Stimulated activated CD4-positive, alpha-beta T cell treated with anti-CD3 and anti-CD28 coated beads, Interleukin-4, amount 100 ng/mL, for 4 hours (primary cell): Measurements from ENCODE around the gene ANKRD33B.
A peak's percentile ranks its signal among the peaks of the same experiment; 100 is the strongest.
"Not testable (repeated sequence)": the region's sequence is repeated elsewhere in the genome, so short reads cannot be mapped to it uniquely, and the experiment has no call there.

Experiments
- DNase-seq, 2 experiments: peaks; one replicate each; pipeline ENCODE4 v3.0.0-alpha.2; 2020

The ANKRD33B gene

DNA sequence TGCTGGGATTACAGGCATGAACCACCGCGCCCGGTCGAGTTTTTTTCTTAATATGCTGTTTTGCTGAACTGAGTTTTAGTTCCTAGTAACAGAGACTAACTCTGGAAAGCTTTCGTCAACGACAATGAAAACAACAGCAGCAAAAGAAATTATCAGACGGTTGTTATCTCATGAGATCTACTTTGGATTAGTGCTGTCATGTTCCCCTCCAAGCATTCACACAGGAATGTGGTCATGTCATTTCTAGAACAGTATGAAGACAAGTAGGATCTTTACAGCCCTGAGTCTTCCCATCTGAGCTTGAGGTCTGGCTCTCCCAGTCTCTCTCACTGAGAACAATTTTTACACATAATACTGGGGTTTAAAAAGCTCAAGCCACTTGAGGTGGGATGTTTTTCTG lies 4.0 kb upstream of the ANKRD33B start:
- no peak for DNase-seq

DNA sequence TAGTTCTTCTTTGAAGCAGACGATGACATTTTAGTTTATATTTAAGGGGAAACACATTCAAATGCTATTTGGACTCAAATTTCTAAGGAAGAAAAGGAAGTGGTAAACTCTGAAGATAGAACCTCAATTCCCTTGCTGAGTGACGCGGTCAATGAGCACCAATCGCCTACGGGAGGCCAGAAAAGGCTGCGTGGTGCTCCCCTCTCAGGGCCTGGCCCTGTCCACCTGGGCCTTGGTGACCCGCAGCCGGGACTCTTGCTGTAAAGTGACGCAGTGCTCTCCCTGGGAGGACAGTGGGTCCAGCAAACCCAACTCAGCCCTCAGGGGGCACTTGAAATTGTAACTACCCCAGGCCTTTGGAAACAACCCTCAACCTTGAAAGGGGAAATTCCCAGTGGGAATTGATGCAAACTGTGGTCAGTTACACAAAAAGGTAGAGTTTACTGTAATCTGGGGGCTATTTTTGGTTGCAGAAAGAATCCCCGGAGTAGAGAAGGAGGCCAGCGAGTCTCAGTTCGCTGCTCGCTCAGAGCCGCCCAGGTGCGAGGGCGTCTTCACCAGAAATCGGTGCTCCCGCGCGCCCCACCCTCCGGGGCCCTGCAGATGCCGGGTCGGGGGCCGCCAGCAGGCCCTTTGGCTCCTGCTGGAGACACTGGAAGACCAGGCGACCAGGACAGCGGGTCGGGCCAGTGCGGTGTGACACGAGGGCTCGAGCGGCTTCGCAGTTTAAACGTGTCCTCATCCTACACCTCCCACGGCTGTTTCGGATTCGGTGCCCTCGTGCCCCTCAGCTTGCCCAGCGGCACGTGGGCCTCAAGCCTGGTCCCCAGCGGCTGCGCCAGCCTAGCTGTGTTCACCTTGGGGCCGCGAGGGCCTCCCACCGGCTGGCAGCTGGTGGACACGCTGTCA lies 1.4 kb upstream of the ANKRD33B start:
- DNase-seq, result no peak

DNA sequence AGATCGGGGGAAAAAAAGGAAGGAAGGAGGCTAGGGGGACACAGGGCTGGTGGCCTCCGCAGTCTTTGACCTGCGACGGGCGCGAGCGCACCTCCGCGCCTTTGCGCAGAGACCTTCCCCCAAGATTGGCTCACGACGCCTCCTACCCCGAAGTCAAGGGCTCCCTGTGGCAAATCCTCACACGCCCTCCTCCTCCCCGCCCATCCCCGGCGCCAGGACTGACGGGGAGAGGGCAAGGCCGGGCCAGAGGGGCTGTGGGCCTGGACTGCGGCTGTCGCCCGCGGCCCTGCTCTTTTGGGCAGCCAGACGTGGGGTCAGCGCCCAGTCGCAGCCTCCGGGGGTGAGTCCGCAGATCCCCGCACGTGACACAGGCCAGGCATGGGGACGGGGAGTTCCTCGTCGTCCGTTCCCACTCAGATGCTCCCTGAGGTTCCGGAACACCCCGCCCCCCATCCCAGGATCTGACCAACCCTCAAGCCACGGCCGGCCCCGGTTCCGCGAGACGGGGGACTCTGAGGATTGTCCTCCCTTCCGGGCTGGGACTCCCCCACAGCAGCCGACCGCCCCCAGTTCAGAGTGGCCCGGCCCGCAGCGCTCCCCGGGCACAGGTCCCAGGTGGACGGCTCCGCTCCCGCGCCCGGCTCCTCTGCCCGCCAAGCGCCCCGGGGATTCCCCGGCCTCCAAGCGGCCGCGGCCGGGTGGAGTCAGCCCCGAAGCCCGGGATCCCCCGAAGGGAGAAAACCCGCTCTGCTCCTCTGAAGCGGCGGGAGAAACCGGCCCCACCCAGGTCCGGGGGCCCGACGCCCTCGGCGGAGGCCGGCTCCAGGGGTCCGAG lies 543 bp upstream of the ANKRD33B start:
- peak; percentile 38 to 53 for DNase-seq

DNA sequence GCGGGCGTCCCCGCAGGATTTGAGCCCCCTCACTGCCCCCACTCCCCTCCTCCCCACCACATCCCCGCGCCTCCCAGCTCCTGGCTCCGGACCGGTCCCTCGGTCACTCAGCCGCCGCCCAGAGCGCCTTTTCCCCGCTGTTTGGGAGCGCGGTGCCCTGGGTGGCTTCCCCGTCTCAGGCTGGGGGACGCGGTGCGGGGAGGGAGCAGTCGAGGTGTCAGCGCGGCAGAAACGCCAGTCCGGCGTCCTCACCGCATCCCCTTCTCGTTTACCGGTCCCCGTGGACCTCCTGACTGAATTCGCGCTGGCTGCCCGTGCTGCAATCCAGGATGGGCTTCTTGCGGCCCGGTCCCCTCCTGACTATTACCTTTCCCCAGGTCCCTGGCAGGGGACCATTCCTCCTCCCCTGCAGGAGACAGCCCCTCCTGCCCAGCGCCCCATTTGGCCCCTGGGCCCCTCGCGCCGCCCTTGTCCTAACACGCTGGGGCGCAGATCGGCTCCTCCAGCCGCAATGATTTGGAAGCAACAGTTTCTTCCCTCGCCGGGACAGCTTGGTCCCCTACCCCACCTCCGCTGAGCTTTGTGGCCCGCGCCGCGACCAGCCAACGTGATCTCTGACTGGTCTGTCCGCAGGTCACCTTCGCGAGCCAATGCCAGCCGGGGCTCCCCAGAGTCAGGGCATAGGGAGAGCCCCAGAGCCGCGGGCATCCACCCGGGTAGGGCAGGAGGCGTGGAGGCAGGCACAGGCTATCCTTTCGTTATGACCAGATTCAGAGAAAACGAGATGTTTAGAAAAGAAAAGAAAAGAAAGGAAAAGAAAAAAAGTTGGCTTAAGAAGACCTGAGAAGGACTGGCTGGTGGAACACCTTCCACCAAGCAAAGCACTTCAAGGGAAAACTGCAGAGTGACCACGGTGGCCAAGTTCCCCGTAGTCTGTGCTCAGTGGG lies 1.2 kb downstream of the ANKRD33B start:
- peak in 1 of 2 experiments; percentile 13 for DNase-seq

DNA sequence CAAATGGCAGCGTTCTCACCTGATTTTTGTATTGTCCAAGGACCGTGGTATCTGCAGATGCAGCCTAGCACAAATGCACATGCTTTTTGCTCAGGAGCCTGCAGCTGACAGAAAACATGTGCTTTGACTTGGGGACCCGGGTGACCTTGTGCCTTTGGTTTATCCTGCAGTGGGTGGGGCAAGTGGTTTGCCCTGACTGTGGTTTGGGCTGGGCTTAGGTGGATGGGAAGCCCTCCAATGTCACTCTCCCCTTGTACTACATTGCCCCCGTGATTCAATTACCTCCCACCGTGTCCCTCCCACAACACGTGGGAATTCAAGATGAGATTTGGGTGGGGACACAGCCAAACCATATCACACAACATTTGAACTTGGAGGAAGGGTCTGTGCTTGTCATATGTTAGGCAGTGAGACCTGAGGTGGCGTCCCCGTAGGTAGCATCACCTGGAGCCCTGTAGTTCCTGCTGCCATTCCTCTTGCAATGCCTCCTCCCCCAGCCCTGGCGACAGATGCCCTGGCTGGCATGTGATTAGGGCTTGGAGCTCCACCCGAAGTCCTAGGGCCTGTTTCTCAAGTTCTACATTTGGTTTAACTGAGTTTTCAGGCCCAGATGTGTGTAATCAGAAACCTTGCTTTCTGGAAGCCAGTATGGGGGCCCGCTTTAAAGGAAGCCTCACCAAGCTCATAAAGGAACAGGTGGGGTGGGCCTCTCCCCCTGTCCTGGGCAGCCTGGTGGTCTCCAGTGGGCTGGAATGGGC lies 2.1 kb downstream of the ANKRD33B start:
- no peak for DNase-seq

DNA sequence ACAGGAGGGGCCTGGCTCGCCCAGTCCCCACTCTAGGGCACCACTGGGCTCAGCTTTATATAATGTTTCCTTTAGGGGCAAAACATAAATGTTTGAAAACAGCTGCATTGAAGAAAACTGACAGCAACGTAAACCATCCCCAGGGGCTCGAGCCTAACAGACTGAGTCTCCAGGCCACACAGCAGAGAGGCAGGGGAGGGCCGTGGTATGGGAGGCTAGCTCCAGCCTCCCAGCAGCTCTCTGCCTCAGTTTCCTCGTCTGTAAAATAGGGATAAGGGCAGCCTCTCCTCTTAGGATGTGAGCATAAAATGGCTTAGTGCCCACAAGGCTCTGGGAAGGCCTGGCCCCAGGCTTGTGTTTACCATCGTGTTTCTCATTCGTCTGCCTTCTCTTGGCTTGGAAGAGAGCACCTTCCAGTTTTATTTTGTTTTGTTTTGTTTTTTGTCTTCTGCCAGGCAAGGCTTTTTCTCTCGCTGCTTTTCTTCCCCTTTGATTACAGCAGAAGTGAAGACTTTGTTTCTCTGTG lies 2.7 kb downstream of the ANKRD33B start:
- no peak for DNase-seq

DNA sequence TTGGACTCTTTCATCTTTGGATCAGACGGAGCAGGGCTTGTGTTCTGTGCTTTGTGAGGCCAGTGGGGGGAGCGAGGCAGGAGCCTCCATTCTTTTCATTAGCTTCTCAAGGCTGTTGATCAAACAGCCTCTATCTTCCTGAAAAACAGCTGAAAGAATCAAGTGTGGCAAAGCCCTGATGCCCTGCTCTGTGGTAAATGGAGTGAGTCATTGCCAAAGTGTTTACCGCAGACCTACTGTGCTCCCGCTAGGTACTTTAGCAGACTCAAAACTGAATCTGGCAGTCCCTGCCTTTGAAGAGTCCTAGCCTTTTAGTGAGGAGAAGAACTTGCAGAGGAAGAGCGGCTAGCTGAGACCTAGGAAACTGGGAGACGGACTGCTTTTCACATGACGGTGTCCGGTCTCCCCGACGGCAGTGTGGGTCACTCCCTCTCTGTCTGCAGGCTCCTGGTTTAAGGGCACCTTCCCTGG lies 3.3 kb downstream of the ANKRD33B start:
- DNase-seq, result no peak

DNA sequence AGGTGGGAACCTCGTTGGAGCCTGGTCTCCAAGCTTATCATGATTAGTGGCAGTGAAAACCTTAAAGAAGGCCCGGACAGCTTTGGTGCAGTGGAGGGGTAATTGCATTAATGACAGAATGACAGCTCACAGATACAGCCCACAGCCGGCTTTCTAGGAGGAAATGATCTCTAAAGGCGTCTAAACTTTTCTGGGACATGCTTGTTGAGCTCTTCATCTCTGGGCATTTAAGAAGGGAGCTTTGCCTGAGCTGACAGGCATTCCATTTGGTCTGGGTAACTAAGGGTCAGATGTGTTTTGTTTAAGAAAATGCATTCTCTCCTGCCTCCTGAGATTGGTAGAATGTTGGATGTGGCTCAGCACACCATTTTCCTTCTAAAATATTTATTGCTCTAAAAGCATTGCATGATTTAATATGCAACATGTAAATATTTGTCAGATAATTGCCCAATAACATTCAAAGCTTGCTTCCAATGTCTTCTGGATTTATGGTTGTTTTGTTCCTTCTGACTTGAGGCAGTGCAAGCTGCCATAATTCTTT lies 4.0 kb downstream of the ANKRD33B start:
- no peak for DNase-seq

DNA sequence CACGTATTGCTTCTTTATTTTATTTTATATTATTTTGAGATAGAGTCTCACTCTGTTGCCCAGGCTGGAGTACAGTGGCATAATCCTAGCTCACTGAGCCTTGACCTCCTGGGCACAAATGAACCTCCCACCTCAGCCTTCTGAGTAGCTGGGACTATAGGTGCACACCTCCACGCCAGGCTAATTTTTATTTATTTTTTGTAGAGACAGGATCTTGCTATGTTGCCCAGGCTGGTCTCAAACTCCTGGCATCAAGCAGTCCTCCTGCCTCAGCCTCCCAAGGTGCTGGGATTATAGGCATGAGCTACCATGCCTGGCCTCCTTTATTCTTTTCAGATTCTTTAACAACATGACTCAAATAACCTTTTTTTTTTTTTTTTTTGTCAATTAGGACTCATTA lies 6.7 kb downstream of the ANKRD33B start:
- DNase-seq, result not testable (repeated sequence)

DNA sequence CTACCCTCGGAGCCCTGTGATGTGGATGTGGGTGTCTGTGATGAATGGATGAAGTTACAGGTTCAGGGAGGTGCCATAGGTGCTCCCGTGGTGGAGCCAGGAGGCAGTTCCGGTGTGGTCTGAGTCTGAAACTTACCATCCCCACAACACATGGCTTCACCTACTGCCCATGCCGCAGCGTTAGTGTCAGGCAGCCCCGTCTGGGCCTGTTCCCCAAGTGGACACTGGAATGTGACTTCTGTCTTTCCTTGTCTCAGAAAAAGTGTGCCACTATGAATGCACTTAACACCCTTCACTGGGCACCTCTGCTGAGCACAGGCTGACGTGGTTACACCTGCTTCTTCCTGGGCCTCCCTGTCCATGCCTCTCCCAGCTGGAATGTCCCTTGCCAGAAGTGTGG lies 8.6 kb downstream of the ANKRD33B start:
- DNase-seq, result no peak

DNA sequence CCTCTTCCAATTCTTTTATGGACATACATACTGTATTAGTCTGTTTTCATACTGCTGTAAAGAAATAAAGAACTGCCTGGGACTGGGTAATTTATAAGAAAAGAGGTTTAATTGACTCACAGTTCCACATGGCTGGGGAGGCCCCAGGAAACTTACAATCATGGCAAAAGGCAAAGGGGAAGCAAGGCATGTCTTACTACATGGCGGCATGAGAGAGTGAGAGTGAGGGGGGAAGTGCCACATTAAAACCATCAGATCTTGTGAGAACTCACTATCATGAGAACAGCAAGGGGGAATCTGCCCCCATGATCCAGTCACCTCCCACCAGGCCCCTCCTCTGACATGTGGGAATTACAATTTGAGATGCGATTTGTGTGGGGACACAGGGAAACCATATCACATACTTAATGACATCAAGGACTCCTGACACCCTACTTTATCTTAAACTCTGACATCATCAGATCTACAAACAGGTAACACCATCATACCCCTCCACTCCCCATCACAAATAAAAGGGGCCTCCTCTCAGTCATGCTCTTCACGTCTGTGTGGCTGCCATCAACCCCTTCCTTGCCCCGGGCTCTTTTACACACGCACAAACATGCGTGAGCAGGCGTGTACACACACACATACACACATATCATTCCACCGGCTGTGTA lies 9.7 kb downstream of the ANKRD33B start:
- DNase-seq, result no peak

DNA sequence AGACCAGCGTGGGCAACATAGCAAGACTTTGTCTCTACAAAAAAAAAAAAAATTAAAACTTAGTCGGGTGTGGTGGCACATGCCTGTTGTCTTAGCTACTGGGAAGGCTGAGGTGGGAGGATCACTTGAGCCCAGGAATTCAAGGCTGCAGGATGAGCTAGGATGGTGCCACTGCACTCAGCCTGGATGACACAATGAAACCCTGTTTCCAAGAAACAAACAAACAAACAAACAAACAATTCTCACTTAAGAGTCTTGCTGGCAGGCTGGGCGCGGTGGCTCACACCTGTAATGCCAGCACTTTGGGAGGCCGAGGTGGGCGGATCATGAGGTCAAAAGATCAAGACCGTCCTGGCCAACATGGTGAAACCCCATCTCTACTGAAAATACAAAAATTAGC lies 11.0 kb downstream of the ANKRD33B start:
- not testable (repeated sequence) for DNase-seq

DNA sequence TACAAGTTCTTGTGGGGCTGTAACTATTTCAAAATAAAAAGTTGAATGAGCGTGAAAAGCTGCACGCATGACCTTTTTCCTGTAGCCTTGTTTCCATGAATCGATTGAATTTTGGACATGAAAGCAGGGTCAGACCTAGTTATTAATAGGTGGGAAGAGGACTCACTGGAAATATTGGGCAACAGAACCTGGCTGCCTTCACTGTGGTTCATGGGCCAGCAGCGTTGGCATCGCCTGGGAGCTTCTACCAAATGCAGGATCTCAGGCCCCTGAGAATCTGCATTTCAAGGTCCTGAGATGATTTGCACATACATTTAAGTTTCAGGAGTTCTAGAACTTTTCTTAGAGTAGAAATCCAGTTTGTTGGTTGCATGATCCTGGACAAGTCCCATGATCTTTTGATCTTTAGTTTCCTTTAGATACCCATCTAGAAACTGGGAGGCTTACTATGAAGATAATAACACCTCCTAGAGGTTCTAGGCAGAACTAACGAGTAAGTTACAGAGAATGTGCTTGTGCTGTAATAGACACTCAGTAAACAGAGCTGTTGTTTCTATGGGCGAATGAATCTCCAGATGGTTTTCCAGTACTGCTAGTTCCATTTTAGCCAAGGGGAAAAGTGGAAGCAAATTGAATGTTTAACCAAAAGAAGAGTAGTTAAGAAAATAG lies 12.4 kb downstream of the ANKRD33B start:
- no peak for DNase-seq

DNA sequence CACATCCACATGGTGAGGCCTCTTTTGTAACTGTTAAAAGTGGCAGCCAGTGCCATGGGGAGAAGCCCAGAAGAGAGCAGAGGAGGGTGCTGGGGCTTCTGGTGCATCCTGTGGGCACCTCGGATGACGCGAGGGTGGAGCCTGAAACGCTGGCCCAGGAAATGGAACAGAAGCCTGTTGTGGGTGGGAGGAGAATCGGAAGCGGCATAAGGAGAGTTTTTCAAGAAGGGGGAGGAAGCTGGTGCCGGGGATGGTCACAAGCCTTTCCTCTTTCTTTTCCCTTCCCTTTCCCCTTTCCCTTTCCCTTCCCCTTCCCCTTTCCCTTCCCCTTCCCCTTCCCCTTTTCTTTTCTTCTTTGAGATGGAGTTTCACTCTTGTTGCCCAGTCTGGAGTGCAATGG lies 12.9 kb downstream of the ANKRD33B start:
- no peak for DNase-seq

DNA sequence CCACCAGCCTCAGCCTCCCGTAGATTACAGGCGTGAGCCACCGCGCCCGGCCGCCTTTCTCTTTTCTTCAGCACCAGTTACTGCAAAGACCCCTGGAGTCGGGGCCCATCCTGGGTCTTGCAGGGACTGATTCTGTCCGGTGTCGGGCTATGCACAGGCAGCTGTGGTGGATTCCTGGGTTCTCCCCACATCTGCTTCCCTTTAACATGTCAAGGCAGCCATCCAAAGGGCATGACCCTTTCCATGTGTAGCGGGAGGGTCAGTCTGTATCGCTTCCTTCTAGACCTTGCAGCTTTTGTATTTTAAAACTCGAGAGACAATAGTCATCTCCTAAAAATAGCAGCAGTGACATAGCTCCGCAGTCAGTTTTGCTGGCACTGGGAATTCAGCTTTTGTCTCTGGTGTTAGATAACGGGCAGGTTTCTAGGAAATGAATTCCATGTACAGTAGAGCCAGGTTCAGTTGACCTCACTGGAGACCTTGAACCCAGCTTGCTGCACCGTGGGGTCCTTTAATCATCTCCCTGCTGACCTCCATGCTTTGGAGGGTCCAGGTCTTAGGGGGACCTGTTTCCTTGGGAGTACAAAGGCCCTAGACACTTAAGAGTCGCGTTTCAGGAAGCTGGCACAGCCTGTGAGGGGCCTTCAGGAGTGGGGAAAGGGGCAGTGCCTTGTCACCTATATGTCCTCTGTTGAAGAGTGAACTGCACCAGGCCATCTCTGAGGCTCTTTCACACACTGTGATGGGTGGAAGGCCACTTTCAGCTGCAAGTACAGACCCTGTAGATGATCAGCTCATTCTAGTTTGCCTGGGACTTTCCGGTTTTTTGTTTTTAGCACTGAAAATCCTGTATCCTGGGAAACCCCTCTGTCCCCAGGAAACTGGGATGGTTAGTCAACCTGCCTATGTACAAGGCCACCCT lies 13.8 kb downstream of the ANKRD33B start:
- no peak for DNase-seq

DNA sequence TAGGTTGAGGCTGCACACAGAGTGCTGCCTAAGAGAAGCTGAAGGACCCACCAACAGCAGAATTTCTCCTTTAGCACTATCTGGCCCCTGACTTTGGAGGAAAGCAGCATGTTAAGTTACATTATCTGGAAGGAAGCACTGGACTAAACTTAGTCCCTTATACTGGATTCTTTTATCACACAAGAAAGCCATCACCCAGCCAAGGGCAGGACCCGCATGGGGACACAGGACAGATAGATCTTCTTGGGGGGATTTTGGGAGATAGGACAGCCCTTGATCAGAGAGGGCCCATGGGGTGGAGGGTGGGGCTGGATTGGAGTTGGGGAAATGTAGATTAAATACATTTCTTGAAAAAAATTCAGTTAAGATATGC lies 14.4 kb downstream of the ANKRD33B start:
- DNase-seq, result no peak

DNA sequence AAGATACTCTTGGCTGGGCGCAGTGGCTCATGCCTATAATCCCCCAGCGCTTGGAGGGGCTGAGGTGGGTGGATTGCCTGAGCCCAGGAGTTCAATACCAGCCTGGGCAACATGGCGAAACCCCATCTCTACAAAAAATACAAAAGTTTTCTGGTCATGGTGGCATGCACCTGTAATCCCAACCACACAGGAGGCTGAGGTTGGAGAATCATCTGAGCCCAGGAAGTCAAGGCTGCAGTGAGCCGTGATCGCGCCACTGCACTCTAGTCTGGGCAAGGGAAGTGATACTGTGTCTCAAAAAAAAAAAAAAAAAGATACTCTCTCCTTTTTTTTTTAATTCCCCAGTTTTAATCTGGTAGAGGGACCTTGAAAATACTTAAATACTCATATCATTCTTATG lies 15.0 kb downstream of the ANKRD33B start:
- DNase-seq, result no peak

DNA sequence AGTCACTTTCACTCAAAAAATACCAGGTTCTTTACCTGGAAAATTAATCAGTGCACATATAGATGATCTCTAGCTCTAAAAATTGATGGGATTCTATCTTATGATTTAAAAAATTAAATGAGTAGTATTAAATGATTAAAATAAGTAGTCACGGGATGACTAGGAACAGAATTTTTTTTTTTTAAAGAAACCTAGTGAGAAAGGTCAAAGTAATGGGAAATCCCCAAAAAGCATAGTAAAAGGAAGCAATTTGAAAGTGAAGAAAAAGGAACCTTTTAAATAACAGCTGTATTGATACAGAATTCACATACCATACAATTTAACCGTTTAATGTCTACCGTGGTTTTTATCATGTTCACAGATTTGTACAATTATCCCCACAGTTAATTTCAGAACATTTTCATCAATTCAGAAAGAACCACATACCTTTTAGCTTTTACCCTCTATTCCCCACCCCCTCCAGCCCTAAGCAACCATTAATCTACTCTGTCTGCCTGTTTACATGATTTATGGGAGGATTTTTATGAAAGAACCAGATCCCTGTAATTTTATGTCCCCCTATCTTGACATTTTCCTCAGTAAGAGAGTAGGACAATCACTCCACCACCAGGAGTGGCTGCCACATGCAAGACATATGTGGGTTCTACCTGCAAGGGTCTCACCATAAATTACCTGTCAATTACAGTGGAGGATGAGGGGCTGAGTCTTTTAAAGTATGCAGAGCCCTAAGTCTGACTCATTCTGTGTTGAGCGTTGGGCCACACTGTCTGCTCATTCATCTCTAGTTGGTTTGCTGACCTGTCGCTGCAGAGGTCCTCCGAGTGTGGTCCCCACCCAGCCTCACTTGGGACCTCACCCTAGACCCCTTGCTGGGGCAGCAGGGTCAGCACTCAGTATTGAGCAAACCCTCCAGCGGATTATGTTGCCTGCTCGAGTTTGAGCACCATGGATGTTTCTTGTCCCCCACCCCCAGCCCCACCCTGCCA lies 16.0 kb downstream of the ANKRD33B start:
- DNase-seq, result no peak
